MM.1S (cell line): Measurements from ENCODE around the gene TSPAN5.

Source experiments
- DNase-seq: peaks from one replicate; pipeline ENCODE4 v3.0.0-alpha.2; 2015
- H2AFZ ChIP-seq: fragments of 300-600 bp; sonication (generic); 2 replicates; pipeline ENCODE4 v1.6.0; 2016; ENCODE audit warnings: antibody characterized with exemption, low read length
- H3F3A ChIP-seq: fragments of 300-600 bp; sonication (generic); 2 replicates; pipeline ENCODE4 v1.6.1; 2016; ENCODE audit warnings: mild to moderate bottlenecking, antibody characterized with exemption, low read length, moderate library complexity, mixed read lengths; ENCODE audit not compliant: insufficient read depth
- H3K27ac ChIP-seq: fragments of 300-600 bp; sonication (generic); 2 replicates; pipeline ENCODE4 v1.5.1; 2016; ENCODE audit warnings: mild to moderate bottlenecking, low read length
- H3K27me3 ChIP-seq: fragments of 300-600 bp; sonication (generic); replicated peaks from 2 replicates; pipeline ENCODE4 v1.6.0; 2016; ENCODE audit warnings: low read length; ENCODE audit not compliant: insufficient read depth
- H3K36me3 ChIP-seq: fragments of 300-600 bp; sonication (generic); replicated peaks from 2 replicates; pipeline ENCODE4 v1.6.1; 2016; ENCODE audit warnings: mild to moderate bottlenecking, low read length, mixed read lengths; ENCODE audit not compliant: insufficient read depth
- H3K4me1 ChIP-seq: fragments of 300-600 bp; sonication (generic); 2 replicates; pipeline ENCODE4 v1.6.1; 2016; ENCODE audit warnings: low read length, mixed read lengths
- H3K4me2 ChIP-seq: fragments of 300-600 bp; sonication (generic); 2 replicates; pipeline ENCODE4 v1.6.0; 2016; ENCODE audit warnings: low read depth, low read length
- H3K4me3 ChIP-seq: fragments of 300-600 bp; sonication (generic); 2 replicates; pipeline ENCODE4 v1.5.1; 2016; ENCODE audit warnings: low read length, mixed read lengths
- H3K79me2 ChIP-seq: fragments of 300-600 bp; sonication (generic); 2 replicates; pipeline ENCODE4 v1.6.1; 2016; ENCODE audit warnings: mixed run types, low read length, mixed read lengths
- H3K9ac ChIP-seq: fragments of 300-600 bp; sonication (generic); 2 replicates; pipeline ENCODE4 v1.6.1; 2016; ENCODE audit warnings: low read length, mixed read lengths
- H3K9me2 ChIP-seq: fragments of 300-600 bp; sonication (generic); replicated peaks from 2 replicates; pipeline ENCODE4 v1.6.1; 2016; ENCODE audit warnings: mild to moderate bottlenecking, low read length, mixed read lengths; ENCODE audit not compliant: insufficient read depth
- H3K9me3 ChIP-seq: fragments of 300-600 bp; sonication (generic); replicated peaks from 2 replicates; pipeline ENCODE4 v1.6.1; 2016; ENCODE audit warnings: mild to moderate bottlenecking, low read length, mixed read lengths; ENCODE audit not compliant: insufficient read depth
- H4K20me1 ChIP-seq: fragments of 300-600 bp; sonication (generic); 2 replicates; pipeline ENCODE4 v1.6.1; 2016; ENCODE audit warnings: mild to moderate bottlenecking, low read length, moderate library complexity, mixed read lengths; ENCODE audit not compliant: insufficient read depth
- EZH2 ChIP-seq: fragments of 300-600 bp; sonication (generic); optimal IDR thresholded peaks from 2 replicates; pipeline ENCODE3; 2017; ENCODE audit warnings: low read depth, mild to moderate bottlenecking, antibody characterized with exemption, low read length, mixed read lengths
- EZH2phosphoT487 ChIP-seq: fragments of 300-600 bp; sonication (generic); IDR thresholded peaks from 2 replicates; pipeline ENCODE4 v1.6.1; 2018; ENCODE audit warnings: antibody characterized with exemption, low read length
- TF ChIP-seq, protein P1 (sequence below): fragments of 300-600 bp; sonication (generic); IDR thresholded peaks from 2 replicates; pipeline ENCODE4 v1.5.1; 2016; ENCODE audit warnings: antibody characterized with exemption, low read length, mixed read lengths

TSPAN5 gene

DNA sequence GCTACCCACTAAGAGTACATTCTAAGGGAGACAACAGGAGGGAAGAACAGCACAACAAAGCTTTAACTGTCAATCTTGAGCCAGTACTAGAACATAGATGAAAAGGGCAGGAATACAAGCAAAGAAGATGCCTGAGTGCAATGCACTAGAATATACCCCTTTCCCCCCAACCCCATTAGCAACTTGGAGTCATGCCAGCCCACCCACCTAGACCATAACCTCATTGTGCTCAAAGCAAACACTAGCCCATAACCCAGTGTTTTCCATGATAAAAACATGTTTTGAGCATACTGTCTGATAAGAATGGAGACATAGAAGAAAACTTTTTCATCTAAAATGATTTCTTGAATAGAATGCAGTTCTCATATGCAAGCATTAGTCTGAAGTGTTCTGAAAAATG is 214.0 kb downstream of the TSPAN5 start:
- no peaks in the 10 kb centered on the region for H3K9me2 ChIP-seq
- H3K9ac ChIP-seq: no peak overlapping the region
- no peak overlapping the region for H2AFZ ChIP-seq
- no peaks in the 10 kb centered on the region for H3K9me3 ChIP-seq
- no peak for TF ChIP-seq EZH2phosphoT487
- TF ChIP-seq, protein P1, sequence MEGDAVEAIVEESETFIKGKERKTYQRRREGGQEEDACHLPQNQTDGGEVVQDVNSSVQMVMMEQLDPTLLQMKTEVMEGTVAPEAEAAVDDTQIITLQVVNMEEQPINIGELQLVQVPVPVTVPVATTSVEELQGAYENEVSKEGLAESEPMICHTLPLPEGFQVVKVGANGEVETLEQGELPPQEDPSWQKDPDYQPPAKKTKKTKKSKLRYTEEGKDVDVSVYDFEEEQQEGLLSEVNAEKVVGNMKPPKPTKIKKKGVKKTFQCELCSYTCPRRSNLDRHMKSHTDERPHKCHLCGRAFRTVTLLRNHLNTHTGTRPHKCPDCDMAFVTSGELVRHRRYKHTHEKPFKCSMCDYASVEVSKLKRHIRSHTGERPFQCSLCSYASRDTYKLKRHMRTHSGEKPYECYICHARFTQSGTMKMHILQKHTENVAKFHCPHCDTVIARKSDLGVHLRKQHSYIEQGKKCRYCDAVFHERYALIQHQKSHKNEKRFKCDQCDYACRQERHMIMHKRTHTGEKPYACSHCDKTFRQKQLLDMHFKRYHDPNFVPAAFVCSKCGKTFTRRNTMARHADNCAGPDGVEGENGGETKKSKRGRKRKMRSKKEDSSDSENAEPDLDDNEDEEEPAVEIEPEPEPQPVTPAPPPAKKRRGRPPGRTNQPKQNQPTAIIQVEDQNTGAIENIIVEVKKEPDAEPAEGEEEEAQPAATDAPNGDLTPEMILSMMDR: no peak
- no peak for TF ChIP-seq EZH2
- no peak overlapping the region for H3K4me3 ChIP-seq
- no peak overlapping the region for H3K27ac ChIP-seq
- 0 out of 2 replicates have a peak, but pooled peaks cover 6% of the 10 kb centered on the region for H3K36me3 ChIP-seq
- H3K4me1 ChIP-seq: no peaks in the 10 kb centered on the region
- H3F3A ChIP-seq: no peaks in the 10 kb centered on the region
- H3K4me2 ChIP-seq: no peak overlapping the region
- no peaks in the 10 kb centered on the region for H3K27me3 ChIP-seq
- no peak for DNase-seq
- no peaks in the 10 kb centered on the region for H3K79me2 ChIP-seq
- no peaks in the 10 kb centered on the region for H4K20me1 ChIP-seq

DNA sequence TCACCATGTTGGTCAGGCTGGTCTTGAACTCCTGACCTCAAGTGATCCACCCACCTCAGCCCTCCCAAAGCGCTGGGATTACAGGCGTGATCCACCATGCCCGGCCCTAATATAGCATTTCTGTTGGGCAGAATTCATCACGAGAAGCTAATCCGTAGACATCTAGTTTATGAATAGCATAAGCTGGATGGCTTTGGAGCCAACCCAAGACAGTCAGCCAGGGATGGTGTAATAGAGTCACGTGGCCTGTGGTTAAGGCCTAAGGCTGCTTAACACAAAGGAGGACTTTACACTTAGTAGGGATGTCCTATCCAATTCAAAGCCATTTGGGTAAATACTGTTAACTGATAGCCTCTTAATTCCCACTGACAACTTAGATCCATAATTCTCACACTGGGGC is 223.6 kb downstream of the TSPAN5 start:
- H3K36me3 ChIP-seq: no peaks in the 10 kb centered on the region
- no peaks in the 10 kb centered on the region for H3K4me1 ChIP-seq
- H3K27ac ChIP-seq: no peak overlapping the region

DNA sequence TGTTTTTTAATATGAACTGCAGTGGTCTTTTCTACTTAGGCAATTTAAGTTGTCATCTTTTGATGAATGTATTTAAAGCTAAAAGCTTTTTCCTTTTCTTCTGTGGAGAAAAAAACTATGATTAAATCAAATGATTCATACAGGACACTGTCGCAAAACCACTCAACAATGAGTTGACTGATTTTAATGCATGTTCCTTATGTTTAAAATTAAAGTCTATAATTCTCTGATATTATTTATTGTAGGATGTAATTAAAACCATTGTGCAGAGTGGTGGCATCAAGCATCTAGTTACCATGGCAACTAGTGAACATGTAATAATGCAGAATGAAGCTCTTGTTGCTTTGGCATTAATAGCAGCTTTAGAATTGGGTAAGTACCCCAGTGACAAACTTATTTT is 224.7 kb downstream of the TSPAN5 start:
- TF ChIP-seq EZH2: no peak
- no peak for TF ChIP-seq EZH2phosphoT487
- TF ChIP-seq, protein P1: no peak
- Histone ChIP-seq H3K4me2 (no peak overlapping the region), H3K27ac (no peak overlapping the region), H2AFZ (no peak overlapping the region), H3K4me3 (no peak overlapping the region), H3K4me1 (no peaks in the 10 kb centered on the region), H3K36me3 (no peaks in the 10 kb centered on the region), H3K9me3 (no peaks in the 10 kb centered on the region), H3K79me2 (no peaks in the 10 kb centered on the region), H3K9ac (no peak overlapping the region), H4K20me1 (no peaks in the 10 kb centered on the region), H3K27me3 (no peaks in the 10 kb centered on the region), H3K9me2 (no peaks in the 10 kb centered on the region), H3F3A (no peaks in the 10 kb centered on the region)
- no peak for DNase-seq

More for the DNA sequence above, 223.6 kb downstream of the TSPAN5 start:
- no peak overlapping the region for H3K4me3 ChIP-seq
- H3K27me3 ChIP-seq: no peaks in the 10 kb centered on the region
- TF ChIP-seq, protein P1: no peak
- TF ChIP-seq EZH2phosphoT487 (no peak), EZH2 (no peak)
- H3K9ac ChIP-seq: no peak overlapping the region
- DNase-seq: no peak
- H4K20me1 ChIP-seq: no peaks in the 10 kb centered on the region
- H2AFZ ChIP-seq: no peak overlapping the region
- H3K9me2 ChIP-seq: no peaks in the 10 kb centered on the region
- H3K9me3 ChIP-seq: no peaks in the 10 kb centered on the region
- no peak overlapping the region for H3K4me2 ChIP-seq
- no peaks in the 10 kb centered on the region for H3K79me2 ChIP-seq
- H3F3A ChIP-seq: no peaks in the 10 kb centered on the region
